ENCODE data around the gene TCEANC.

Gene TCEANC

DNA sequence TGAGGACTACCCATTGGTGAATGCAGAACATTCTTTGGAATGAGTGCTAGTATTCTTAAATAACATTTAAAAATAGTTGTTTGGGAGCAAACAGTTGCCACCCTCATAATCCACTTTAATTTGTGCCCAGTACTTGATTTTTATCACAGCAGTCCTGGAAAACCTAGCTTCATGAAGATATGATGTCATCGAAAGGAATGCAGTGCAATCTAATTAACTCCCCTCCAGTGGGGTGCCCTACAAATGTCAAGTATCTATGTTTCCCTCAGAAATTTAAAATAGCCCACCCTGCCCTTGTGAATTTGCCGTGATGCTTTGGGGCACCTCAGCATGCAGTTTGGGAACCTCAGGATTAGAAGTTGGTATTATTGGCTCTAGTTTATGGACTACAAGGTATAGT lies 41.4 kb downstream of the TCEANC start:
- no peak for DNase-seq

DNA sequence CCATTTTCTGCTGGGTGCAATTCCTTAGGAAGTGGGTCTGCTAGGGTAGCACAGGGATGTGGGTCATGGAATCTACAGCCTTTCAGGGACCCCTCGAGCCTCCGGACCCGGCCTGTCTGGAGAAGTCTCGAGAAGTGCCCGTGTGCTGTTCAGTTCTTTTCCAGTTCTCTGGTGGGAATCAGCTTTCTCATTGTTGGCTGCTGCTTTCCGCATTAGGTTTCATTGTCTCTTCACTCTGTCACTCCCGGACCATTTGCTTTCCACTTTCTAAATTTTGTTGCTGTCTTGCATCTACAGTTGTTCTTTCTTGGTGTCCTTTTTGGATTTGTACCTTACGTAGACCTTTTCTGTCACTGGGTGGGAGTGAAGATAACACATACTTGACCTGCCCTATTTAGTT lies 42.0 kb downstream of the TCEANC start:
- no peak for DNase-seq

DNA sequence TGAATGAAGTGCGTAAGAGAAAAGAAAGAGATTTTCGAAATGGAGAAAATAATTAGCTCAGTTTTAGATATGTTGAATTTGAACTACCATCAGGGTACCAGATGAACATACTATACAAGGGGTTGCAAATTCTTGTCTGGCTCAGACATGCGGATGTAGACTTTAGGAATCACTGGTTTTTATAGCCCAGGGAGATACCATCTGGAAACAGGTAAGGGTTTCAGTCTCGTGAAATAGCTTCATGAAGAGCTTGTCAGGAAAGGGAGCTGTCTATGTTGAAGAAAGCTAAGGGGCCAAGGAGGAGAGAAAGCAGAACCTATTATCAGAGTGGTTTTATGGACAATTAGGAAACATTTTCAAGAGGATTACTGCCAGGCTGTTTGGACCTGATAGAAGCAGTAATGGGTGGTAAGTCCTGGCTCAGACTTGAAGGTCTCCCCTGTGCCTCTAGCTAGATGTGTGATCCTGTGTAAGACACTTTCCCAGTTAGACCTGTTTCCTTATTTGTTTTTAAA lies 42.7 kb downstream of the TCEANC start:
- no peak for DNase-seq

DNA sequence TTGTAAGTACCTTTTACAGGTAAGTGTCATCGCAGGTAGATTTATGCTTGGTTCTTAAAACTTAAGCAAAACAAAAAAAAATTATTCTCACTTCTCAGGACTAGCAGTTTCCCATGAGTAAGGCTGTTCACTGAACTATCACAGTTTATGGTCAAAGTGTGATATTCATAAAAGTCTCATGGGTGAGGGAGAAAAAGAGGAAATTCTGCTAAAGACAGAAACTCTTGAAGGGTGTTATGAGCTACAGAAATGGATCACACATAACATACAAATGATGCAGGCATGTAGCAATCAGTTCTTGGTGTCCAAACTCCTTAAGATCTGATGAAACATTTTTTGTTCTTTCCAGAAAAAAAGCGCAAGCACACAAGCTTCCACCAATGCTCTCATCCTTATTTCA lies 44.5 kb downstream of the TCEANC start:
- no peak for DNase-seq

DNA sequence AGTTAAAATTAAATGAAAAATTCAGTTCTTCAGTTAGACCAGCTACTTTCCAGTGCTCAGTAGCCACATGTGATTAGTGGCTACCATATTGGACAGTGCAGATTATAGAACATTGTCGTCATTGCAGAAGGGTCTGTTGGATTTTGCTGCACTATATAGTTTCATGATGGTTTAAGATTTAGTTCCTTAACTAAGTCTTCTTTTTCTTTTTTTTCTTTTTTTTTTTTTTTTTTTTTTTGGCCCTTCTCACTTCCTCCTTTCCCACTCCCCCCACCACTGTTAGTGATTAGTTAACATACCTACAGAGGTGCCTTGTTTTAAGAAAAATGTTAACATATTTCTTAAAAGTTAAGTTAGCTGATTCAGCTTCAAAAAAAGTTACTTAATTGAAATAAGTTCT lies 45.0 kb downstream of the TCEANC start:
- no peak for DNase-seq

DNA sequence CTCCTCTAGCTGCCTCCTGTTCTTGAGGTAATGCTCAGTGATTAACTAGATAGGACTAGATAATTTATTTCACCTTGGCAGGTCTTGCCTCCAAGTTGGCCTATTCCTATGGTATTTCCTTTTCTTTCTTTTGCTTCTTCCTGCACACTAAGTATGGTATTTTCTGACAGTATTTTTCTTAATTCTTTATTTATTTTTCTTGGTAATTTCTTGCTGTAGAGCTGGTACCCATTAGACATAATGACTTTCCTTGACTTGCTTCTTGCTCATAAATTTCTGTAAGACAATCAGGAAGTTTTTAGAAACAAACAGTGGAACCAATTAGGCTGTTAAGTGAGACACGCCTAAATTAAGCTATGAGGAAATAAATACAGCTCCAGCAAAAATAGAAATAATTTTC lies 45.5 kb downstream of the TCEANC start:
- no peak for DNase-seq

DNA sequence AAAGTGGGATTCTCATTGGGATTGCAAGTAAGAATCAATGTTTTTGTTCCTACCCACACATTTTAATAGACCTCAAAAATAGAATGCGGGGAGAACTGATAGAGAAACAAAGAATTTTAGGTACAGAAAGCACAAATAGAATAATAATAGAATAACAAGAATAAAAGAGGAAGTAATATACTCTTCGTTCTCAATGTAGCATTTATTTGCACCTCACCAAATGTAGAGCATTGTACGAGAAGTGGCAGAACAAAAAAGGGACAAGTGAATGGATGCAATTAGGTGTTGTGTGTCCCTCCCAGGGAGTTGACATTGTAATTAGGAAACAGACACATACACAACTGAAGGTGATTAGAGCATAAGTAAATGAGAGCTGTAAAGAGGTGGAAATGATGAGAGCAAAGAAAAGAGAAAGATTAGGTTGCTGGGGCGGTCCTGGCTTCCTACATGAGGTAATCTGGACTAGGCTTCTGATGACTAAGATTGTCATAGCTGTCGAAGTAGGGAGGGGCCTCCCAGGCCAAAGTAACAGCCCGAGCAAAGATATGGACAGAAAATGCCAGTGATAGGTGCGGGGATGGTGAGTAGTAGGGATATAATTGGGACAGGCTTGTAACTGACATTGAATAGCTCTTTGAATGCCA lies 46.4 kb downstream of the TCEANC start:
- DNase-seq, result no peak

DNA sequence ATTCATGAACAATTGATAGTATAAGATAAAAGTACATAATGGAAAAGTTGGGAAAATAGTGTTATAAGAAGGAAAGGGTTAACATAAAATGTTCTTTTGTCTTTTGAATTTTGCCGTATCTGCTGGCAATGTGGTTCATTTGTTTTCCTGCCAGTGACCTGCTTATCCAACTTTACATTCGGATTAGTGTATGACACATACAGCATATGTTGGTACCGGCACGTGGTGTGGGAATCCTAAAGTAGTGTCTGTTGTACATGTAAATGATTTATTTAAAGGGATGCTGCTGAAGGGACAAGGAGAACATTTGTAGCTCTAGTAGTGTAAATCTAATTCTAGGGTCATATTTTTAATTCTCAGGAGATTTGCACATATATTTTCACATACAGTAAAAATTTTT lies 47.4 kb downstream of the TCEANC start:
- DNase-seq, result no peak

DNA sequence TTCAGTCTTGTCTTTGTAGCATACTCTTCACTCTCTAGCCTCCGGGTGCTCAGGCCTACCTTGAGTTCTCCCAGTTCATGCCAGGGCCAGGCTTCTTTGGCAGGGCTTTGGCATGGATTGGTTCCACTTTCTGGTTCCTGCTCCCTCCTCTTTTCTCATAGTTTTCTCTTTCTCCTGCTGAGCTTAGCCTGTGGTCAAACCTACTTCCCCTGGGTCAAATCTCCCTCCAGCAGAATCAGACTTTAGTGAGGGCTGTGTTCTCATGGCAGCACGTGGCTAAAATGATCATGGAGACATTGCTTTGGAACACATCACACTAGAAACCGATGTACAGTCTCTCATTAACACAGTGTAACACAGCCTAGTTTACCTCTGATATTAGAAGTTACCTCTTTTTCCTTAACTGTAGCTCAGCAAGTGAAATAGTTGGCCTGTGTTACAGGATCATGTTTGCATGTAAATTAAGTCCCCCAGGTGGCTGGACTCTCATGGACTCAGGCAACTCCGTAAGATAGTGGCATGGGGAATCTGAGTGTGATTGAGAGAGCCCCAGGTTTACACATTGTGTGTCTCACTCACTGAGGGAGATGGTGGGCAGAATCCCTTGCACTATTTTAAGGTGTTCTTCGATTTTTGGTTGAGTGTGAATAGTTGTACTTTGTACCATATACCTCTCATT lies 49.3 kb downstream of the TCEANC start:
- DNase-seq, result no peak

DNA sequence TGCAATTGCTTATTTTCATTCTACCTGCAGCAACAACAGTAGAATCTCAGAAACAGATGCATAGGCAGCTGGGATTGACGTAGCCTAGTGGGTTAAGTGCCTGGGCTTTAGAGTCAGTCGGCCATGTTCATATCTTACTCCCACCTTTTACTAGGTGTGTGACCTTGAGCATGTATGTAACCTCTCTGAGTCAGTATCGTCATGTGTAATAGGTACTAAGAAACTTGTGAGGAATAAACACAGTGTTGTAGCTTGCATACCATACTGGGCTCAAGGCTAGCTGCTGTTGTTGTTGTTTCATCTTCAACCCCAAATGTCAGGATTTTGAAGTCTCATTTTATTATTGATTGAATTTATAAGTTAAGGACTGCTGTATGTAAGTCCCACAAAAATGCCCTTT lies 50.2 kb downstream of the TCEANC start:
- no peak for DNase-seq

DNA sequence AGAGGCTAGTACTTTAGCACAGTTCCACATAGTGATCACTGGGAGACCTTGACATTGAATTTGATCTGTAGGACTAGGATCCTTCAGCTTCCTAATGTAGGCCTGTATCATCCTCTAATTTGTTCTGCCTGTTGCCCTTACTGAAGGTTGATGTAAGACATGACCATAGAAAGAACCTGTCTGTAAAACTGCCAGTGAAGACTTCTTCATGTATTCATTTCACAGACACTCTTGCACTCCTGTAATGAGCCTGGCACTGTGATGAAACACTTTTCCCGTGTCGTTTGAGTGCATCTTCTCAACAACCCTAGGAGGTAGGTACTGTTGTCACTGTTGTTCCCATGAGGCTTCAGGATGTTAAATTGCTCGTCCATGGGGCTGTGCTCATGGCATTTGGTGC lies 50.6 kb downstream of the TCEANC start:
- DNase-seq, result no peak

DNA sequence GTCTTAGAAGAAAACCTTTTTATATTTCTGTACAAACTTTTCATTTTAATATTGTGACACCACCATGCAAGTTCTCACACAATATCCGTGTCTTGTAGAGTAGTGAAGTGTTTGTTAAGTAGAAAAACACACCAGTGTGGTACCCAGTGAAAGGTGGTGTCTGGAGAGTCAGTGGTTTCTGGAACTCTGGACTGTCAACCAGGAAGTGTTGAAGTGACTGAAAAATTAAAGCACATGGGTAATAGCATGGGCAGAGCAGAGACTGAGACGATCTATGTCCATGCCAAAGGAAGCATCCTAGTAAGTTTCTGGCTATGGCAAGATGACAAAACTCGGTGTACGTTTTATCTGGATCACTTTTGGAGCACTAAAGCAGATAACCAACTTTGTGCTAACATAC lies 58.2 kb downstream of the TCEANC start:
- no peak for DNase-seq
